IMR-90 (cell line): ENCODE measurements around the gene MAP1LC3C. TPM values are rescaled to one million over a fixed set of nuclear protein-coding genes. Genes with fewer than 3 reads are reported as not detected.

Experiments
- ATAC-seq: fragments of 200-7000 bp; cut with Tn5 transposase; 2 replicates; pipeline ENCODE4 v1.9.1; 2020; ENCODE audit warnings: low read depth, mild to moderate bottlenecking, moderate library complexity
- BruUV-seq: library from RNA; stranded (reverse); fragments of 400-500 nt; replicated peaks from 2 replicates; lab custom pipeline; 2021; lab: Mats Ljungman, UMichigan
- CTCF ChIA-PET: fragments of 300-600 bp; formaldehyde crosslinking; extraction: SDS; loops from one replicate; lab custom pipeline; 2021; ENCODE audit warnings: antibody characterized with exemption; lab: Yijun Ruan, JAX
- POLR2A ChIA-PET: fragments of 300-600 bp; sonication (Branson Sonifier 250); formaldehyde crosslinking; loops from one replicate; lab custom pipeline; 2022; ENCODE audit warnings: antibody characterized with exemption; ENCODE audit not compliant: unreplicated experiment; lab: Charles Lee
- DNase-seq: peaks from one replicate; pipeline ENCODE4 v3.0.0; 2013
- H2AFZ ChIP-seq: replicated peaks from 2 replicates; pipeline ENCODE3; 2013; ENCODE audit warnings: low read length, mild to moderate bottlenecking; ENCODE audit not compliant: poor library complexity
- H2AK5ac ChIP-seq: 2 replicates; pipeline ENCODE4 v1.6.1; 2013; ENCODE audit warnings: low read depth, low read length, inconsistent platforms
- H2AK9ac ChIP-seq: replicated peaks from 2 replicates; pipeline ENCODE3; 2013; ENCODE audit warnings: mild to moderate bottlenecking, low read depth, low read length, moderate library complexity; ENCODE audit not compliant: poor library complexity
- H2BK120ac ChIP-seq: 2 replicates; pipeline ENCODE4 v1.6.1; 2013; ENCODE audit warnings: low read depth, low read length, inconsistent platforms
- H2BK15ac ChIP-seq: 3 replicates; pipeline ENCODE4 v1.6.1; 2013; ENCODE audit warnings: low read depth, low read length, inconsistent platforms
- H2BK20ac ChIP-seq: 2 replicates; pipeline ENCODE4 v1.6.1; 2013; ENCODE audit warnings: low read depth, mild to moderate bottlenecking, inconsistent platforms, low read length, moderate library complexity
- H2BK5ac ChIP-seq: 2 replicates; pipeline ENCODE4 v1.6.1; 2013; ENCODE audit warnings: mild to moderate bottlenecking, low read depth, low read length, inconsistent platforms; ENCODE audit not compliant: poor library complexity, severe bottlenecking
- H3K14ac ChIP-seq: replicated peaks from 2 replicates; pipeline ENCODE4 v1.6.1; 2013; ENCODE audit warnings: low read depth, low read length, inconsistent platforms
- H3K18ac ChIP-seq: 2 replicates; pipeline ENCODE4 v1.6.1; 2013; ENCODE audit warnings: low read depth, low read length, control low read depth
- H3K23ac ChIP-seq: 2 replicates; pipeline ENCODE4 v1.6.1; 2013; ENCODE audit warnings: low read depth, low read length, inconsistent platforms
- H3K27ac ChIP-seq: 2 replicates; pipeline ENCODE4 v1.5.1; 2013; ENCODE audit warnings: mild to moderate bottlenecking, control low read depth, low read length; ENCODE audit not compliant: insufficient read depth
- H3K27me3 ChIP-seq: 2 replicates; pipeline ENCODE4 v1.6.1; 2013; ENCODE audit warnings: low read length; ENCODE audit not compliant: control insufficient read depth, insufficient read depth
- H3K36me3 ChIP-seq: 2 replicates; pipeline ENCODE4 v1.6.1; 2013; ENCODE audit warnings: low read length, mixed read lengths; ENCODE audit not compliant: control insufficient read depth, insufficient read depth
- H3K4ac ChIP-seq: 2 replicates; pipeline ENCODE4 v1.6.1; 2013; ENCODE audit warnings: low read depth, low read length, inconsistent platforms
- H3K4me1 ChIP-seq: 2 replicates; pipeline ENCODE4 v1.6.1; 2013; ENCODE audit warnings: low read length, mixed read lengths; ENCODE audit not compliant: control insufficient read depth, insufficient read depth
- H3K4me2 ChIP-seq: 2 replicates; pipeline ENCODE4 v1.6.1; 2013; ENCODE audit warnings: low read depth, mild to moderate bottlenecking, control low read depth, low read length, moderate library complexity
- H3K4me3 ChIP-seq: 2 replicates; pipeline ENCODE4 v1.5.1; 2013; ENCODE audit warnings: low read depth, mild to moderate bottlenecking, control low read depth, low read length, moderate library complexity; ENCODE audit not compliant: insufficient read depth
- H3K56ac ChIP-seq: 2 replicates; pipeline ENCODE4 v1.6.1; 2013; ENCODE audit warnings: low read length, inconsistent platforms; ENCODE audit not compliant: insufficient read depth; ENCODE audit errors: extremely low read depth
- H3K79me1 ChIP-seq, 2 experiments: 2 replicates each; pipeline ENCODE4 v1.6.1; 2013; ENCODE audit warnings: low read length in 2 of 2, inconsistent platforms in 1 of 2, low read depth in 1 of 2
- H3K9ac ChIP-seq: 2 replicates; pipeline ENCODE4 v1.6.1; 2013; ENCODE audit warnings: low read depth, low read length, control low read depth
- H3K9me1 ChIP-seq: 2 replicates; pipeline ENCODE4 v1.6.1; 2013; ENCODE audit warnings: low read length, inconsistent platforms; ENCODE audit not compliant: insufficient read depth
- H3K9me3 ChIP-seq: 2 replicates; pipeline ENCODE4 v1.6.1; 2013; ENCODE audit warnings: low read length; ENCODE audit not compliant: control insufficient read depth, insufficient read depth
- H4K20me1 ChIP-seq: 2 replicates; pipeline ENCODE4 v1.6.1; 2013; ENCODE audit warnings: low read length, inconsistent platforms; ENCODE audit not compliant: insufficient read depth
- H4K5ac ChIP-seq: 2 replicates; pipeline ENCODE4 v1.6.1; 2013; ENCODE audit warnings: mild to moderate bottlenecking, low read depth, low read length, control low read depth
- H4K8ac ChIP-seq, 2 experiments: 2 replicates each; pipeline ENCODE4 v1.6.1; 2013; ENCODE audit warnings: low read depth in 2 of 2, low read length in 2 of 2, control low read depth in 1 of 2, inconsistent platforms in 1 of 2
- H4K91ac ChIP-seq: 2 replicates; pipeline ENCODE4 v1.6.1; 2013; ENCODE audit warnings: low read depth, low read length, inconsistent platforms; ENCODE audit not compliant: insufficient read depth
- BHLHE40 ChIP-seq: fragments of 150-350 bp; IDR thresholded peaks from 2 replicates; pipeline ENCODE4 v1.6.1; 2016; ENCODE audit warnings: mild to moderate bottlenecking, low read depth, low read length
- CEBPB ChIP-seq: IDR thresholded peaks from 2 replicates; pipeline ENCODE4 v1.6.1; 2012; ENCODE audit warnings: low read depth, low read length, improper control_type of control experiment
- CHD1 ChIP-seq: IDR thresholded peaks from 2 replicates; pipeline ENCODE4 v1.6.1; 2012; ENCODE audit warnings: low read depth, low read length, improper control_type of control experiment
- CTCF ChIP-seq: conservative IDR thresholded peaks from 2 replicates; pipeline ENCODE4 v1.5.1; 2012; ENCODE audit warnings: mild to moderate bottlenecking, low read depth, low read length, improper control_type of control experiment
- ELK1 ChIP-seq: fragments of 150-350 bp; IDR thresholded peaks from 2 replicates; pipeline ENCODE4 v1.6.1; 2016; ENCODE audit warnings: low read depth, mild to moderate bottlenecking, low read length, moderate library complexity, borderline replicate concordance
- FOS ChIP-seq: fragments of 150-350 bp; IDR thresholded peaks from 2 replicates; pipeline ENCODE4 v1.6.1; 2016; ENCODE audit warnings: low read depth, low read length
- MAFK ChIP-seq: IDR thresholded peaks from 2 replicates; pipeline ENCODE4 v1.6.1; 2012; ENCODE audit warnings: low read depth, low read length, improper control_type of control experiment
- MAZ ChIP-seq: IDR thresholded peaks from 2 replicates; pipeline ENCODE4 v1.6.1; 2012; ENCODE audit warnings: low read depth, mild to moderate bottlenecking, low read length, improper control_type of control experiment, moderate library complexity, borderline replicate concordance
- MXI1 ChIP-seq: IDR thresholded peaks from 2 replicates; pipeline ENCODE4 v1.6.1; 2012; ENCODE audit warnings: low read depth, mild to moderate bottlenecking, low read length, moderate library complexity, borderline replicate concordance
- NFE2L2 ChIP-seq: fragments of 150-350 bp; IDR thresholded peaks from 2 replicates; pipeline ENCODE4 v1.6.1; 2016; ENCODE audit warnings: low read depth, mild to moderate bottlenecking, low read length
- POLR2A ChIP-seq: IDR thresholded peaks from 2 replicates; pipeline ENCODE4 v1.6.1; 2012; ENCODE audit warnings: mild to moderate bottlenecking, low read depth, low read length
- RAD21 ChIP-seq: IDR thresholded peaks from 2 replicates; pipeline ENCODE4 v1.6.1; 2012; ENCODE audit warnings: low read length, improper control_type of control experiment
- RCOR1 ChIP-seq: IDR thresholded peaks from 2 replicates; pipeline ENCODE4 v1.6.1; 2012; ENCODE audit warnings: mild to moderate bottlenecking, low read length, improper control_type of control experiment; ENCODE audit not compliant: insufficient replicate concordance
- RFX5 ChIP-seq: IDR thresholded peaks from 2 replicates; pipeline ENCODE4 v1.8.0; 2012; ENCODE audit warnings: low read depth, mild to moderate bottlenecking, low read length, moderate library complexity
- SMC3 ChIP-seq: fragments of 150-350 bp; IDR thresholded peaks from 2 replicates; pipeline ENCODE4 v1.6.1; 2016; ENCODE audit warnings: low read depth, mild to moderate bottlenecking, antibody characterized with exemption, low read length, moderate library complexity
- WGBS, 2 experiments: methylation state at CpG; one replicate each; pipeline versions ENCODE4 v1.1.5 to v1.1.7; 2013; ENCODE audit warnings: missing lambda C conversion rate in 2 of 2; ENCODE audit not compliant: insufficient read length in 1 of 2; ENCODE audit errors: extremely low coverage in 2 of 2; 5-methylcytosine and 5-hydroxymethylcytosine counted together
- dilution Hi-C: fragments of 300-500 bp; cut with HindIII; formaldehyde crosslinking; loops from one replicate; pipeline ENCODE4 v1.14.3; 2018; ENCODE audit warnings: low sequenced_read_pairs; ENCODE audit not compliant: unreplicated experiment
- in situ Hi-C: fragments of 300-500 bp; cut with MboI; formaldehyde crosslinking; loops from 3 replicates; pipeline ENCODE4 v1.14.3; 2019; ENCODE audit warnings: low sequenced_read_pairs, inconsistent platforms, mixed read lengths
- intact Hi-C: fragments of 100-400 bp; cut with micrococcal nuclease; formaldehyde crosslinking; loops from 2 replicates; pipeline ENCODE4 v1.10.0; 2022
- polyA plus RNA-seq, 3 experiments: library from polyadenylated mRNA; depleted of rRNA; stranded (reverse); fragments of >200 nt; gene quantifications; 2 replicates each; pipeline ENCODE4 v1.2.3, GENCODE V29; 2012; ENCODE audit warnings: low replicate concordance in 1 of 3
- total RNA-seq: library from RNA; depleted of rRNA; stranded (reverse); fragments of >200 nt; gene quantifications from 2 replicates; pipeline ENCODE4 v1.2.3, GENCODE V29; 2012

Gene MAP1LC3C
- total and polyA plus RNA-seq, 2 of the 4 experiments (the other 2 are of a cell fraction) = under 0.01 TPM; not detected in 1

- no peaks in the 10 kb centered on the region for H3K79me1 ChIP-seq
- no peak overlapping the region for H3K14ac ChIP-seq
- ChIA-PET CTCF (no interaction called here), POLR2A (no interaction called here)
- no peak overlapping the region for H3K9ac ChIP-seq
- no peak overlapping the region for H3K23ac ChIP-seq
- no peak overlapping the region for H3K56ac ChIP-seq
- DNase-seq = no peak
- no peaks in the 10 kb centered on the region for H3K9me1 ChIP-seq
- H2AK9ac ChIP-seq = no peak overlapping the region
- no peaks in the 10 kb centered on the region for H4K20me1 ChIP-seq
- H3K4me1 ChIP-seq = no peaks in the 10 kb centered on the region
- dilution Hi-C loops (no loop called here), in situ Hi-C loops (loop anchor here (25.0 kb wide), 1 partner anchor 439 kb away; the partner anchor contains the start of gene KMO), intact Hi-C loops (no loop called here)
- H2BK120ac ChIP-seq = no peak overlapping the region
- no CpG with 5 or more reads among the region's 6 CpGs for WGBS, 2 experiments
- no peak overlapping the region for H3K4ac ChIP-seq
- no TSS peak for BruUV-seq
- H3K27me3 ChIP-seq = no peaks in the 10 kb centered on the region
- no peak overlapping the region for H2BK15ac ChIP-seq
- H3K4me2 ChIP-seq = no peak overlapping the region
- H2AK5ac ChIP-seq = no peak overlapping the region
- no peak overlapping the region for H3K4me3 ChIP-seq
- H3K18ac ChIP-seq = no peak overlapping the region
- no peak overlapping the region for H2AFZ ChIP-seq
- H3K9me3 ChIP-seq = peaks cover 4% of the 10 kb centered on the region; the same call in 1 of the 2 replicates
- no peak overlapping the region for H2BK20ac ChIP-seq
- no peak overlapping the region for H2BK5ac ChIP-seq
- H4K91ac ChIP-seq = no peak overlapping the region
- H4K5ac ChIP-seq = no peak overlapping the region
- no peaks in the 10 kb centered on the region for H3K36me3 ChIP-seq
- H3K27ac ChIP-seq = no peak overlapping the region
- ATAC-seq = no peak
- TF ChIP-seq BHLHE40 (no peak), CHD1 (no peak), CEBPB (no peak), SMC3 (no peak), RFX5 (no peak), MXI1 (no peak), POLR2A (no peak), RCOR1 (no peak), CTCF (no peak), FOS (no peak), ELK1 (no peak), MAZ (no peak), RAD21 (no peak), MAFK (no peak), NFE2L2 (no peak)
- no peak overlapping the region for H4K8ac ChIP-seq
Measured at GRCh38 chr1:241976229-241976628, 22.7 kb downstream of the MAP1LC3C start.
